AG04450 (cell line): ENCODE data around the gene SPTA1. TPM values are rescaled to one million over a fixed set of nuclear protein-coding genes. Genes with fewer than 3 reads are reported as not detected.
"Not testable (repeated sequence)": the region's sequence is repeated elsewhere in the genome, so short reads cannot be mapped to it uniquely, and the experiment has no call there.

Experiments used
- CTCF ChIA-PET: fragments of 300-600, 350-600 bp; formaldehyde crosslinking; extraction: SDS; loops from one replicate; lab custom pipeline; 2022; ENCODE audit warnings: antibody characterized with exemption, inconsistent platforms; lab: Charles Lee
- POLR2A ChIA-PET: fragments of 350-600 bp; formaldehyde crosslinking; extraction: SDS; loops from one replicate; lab custom pipeline; 2021; ENCODE audit warnings: antibody characterized with exemption, inconsistent platforms; lab: Yijun Ruan, JAX
- DNase-seq: peaks from one replicate; pipeline ENCODE4 v3.0.0-alpha.2; 2011; ENCODE audit warnings: low read depth, low spot score
- H3K27ac ChIP-seq: one replicate; pipeline ENCODE4 v1.5.1; 2012; ENCODE audit warnings: low read depth, low read length, control low read depth
- H3K27me3 ChIP-seq: one replicate; pipeline ENCODE4 v1.6.0; 2012; ENCODE audit warnings: low read length; ENCODE audit not compliant: control insufficient read depth, insufficient read depth
- H3K4me3 ChIP-seq: 2 replicates; pipeline ENCODE4 v1.5.1; 2011; ENCODE audit warnings: mild to moderate bottlenecking, low read depth, low read length, control low read depth
- H3K9me3 ChIP-seq: 2 replicates; pipeline ENCODE4 v1.5.1; 2012; ENCODE audit warnings: low read length; ENCODE audit not compliant: control insufficient read depth, insufficient read depth
- CTCF ChIP-seq: IDR thresholded peaks from 2 replicates; pipeline ENCODE4 v1.5.1; 2011; ENCODE audit warnings: low read depth, low read length, control low read depth, inconsistent platforms
- polyA plus RNA-seq: library from polyadenylated mRNA; depleted of rRNA; stranded (reverse); fragments of >200 nt; gene quantifications from 2 replicates; pipeline ENCODE4 v1.2.3, GENCODE V29; 2011

Gene SPTA1
- polyA plus RNA-seq, 1 experiment = not detected

- no peak for TF ChIP-seq CTCF
- no peaks in the 10 kb centered on the region for H3K9me3 ChIP-seq
- no peaks in the 10 kb centered on the region for H3K27me3 ChIP-seq
- H3K4me3 ChIP-seq = no peak overlapping the region
- no peak for DNase-seq
- no peak overlapping the region for H3K27ac ChIP-seq
- ChIA-PET POLR2A (no interaction called here), CTCF (no interaction called here)
These were observed 8.1 kb upstream of the SPTA1 start for GRCh38 chr1:158694596-158694995.

GRCh38 chr1:158692356-158692755, 5.8 kb upstream of the SPTA1 start:
- Histone ChIP-seq H3K27me3 (no peaks in the 10 kb centered on the region), H3K9me3 (no peaks in the 10 kb centered on the region), H3K27ac (no peak overlapping the region), H3K4me3 (no peak overlapping the region)
- TF ChIP-seq CTCF = no peak
- ChIA-PET CTCF (no interaction called here), POLR2A (no interaction called here)
- no peak for DNase-seq

GRCh38 chr1:158691907-158692306, 5.4 kb upstream of the SPTA1 start:
- Histone ChIP-seq H3K27me3 (no peaks in the 10 kb centered on the region), H3K9me3 (no peaks in the 10 kb centered on the region), H3K27ac (no peak overlapping the region), H3K4me3 (no peak overlapping the region)
- DNase-seq = no peak
- ChIA-PET CTCF (no interaction called here), POLR2A (no interaction called here)
- no peak for TF ChIP-seq CTCF

GRCh38 chr1:158691149-158691548, 4.6 kb upstream of the SPTA1 start:
- CTCF ChIA-PET, H3K27me3 ChIP-seq, H3K4me3 ChIP-seq, H3K9me3 ChIP-seq, POLR2A ChIA-PET, H3K27ac ChIP-seq, DNase-seq: not testable (repeated sequence)

- no peak overlapping the region for H3K4me3 ChIP-seq
- no peak for DNase-seq
- CTCF ChIA-PET = no interaction called here
- POLR2A ChIA-PET = no interaction called here
- H3K27me3 ChIP-seq = no peaks in the 10 kb centered on the region
- no peak overlapping the region for H3K27ac ChIP-seq
- no peak for TF ChIP-seq CTCF
- H3K9me3 ChIP-seq = no peaks in the 10 kb centered on the region
These were observed 3.4 kb upstream of the SPTA1 start for GRCh38 chr1:158689875-158690274.

GRCh38 chr1:158689110-158689509, 2.6 kb upstream of the SPTA1 start:
- ChIA-PET POLR2A (no interaction called here), CTCF (no interaction called here)
- H3K27ac ChIP-seq = no peak overlapping the region
- H3K9me3 ChIP-seq = no peaks in the 10 kb centered on the region
- TF ChIP-seq CTCF = no peak
- DNase-seq = no peak
- no peaks in the 10 kb centered on the region for H3K27me3 ChIP-seq
- no peak overlapping the region for H3K4me3 ChIP-seq

- CTCF ChIA-PET, H3K27ac ChIP-seq, POLR2A ChIA-PET, H3K27me3 ChIP-seq, H3K9me3 ChIP-seq, DNase-seq, H3K4me3 ChIP-seq: not testable (repeated sequence)
These were observed 1.8 kb upstream of the SPTA1 start for GRCh38 chr1:158688343-158688742.
